Inflammatory macrophage treated with lipopolysaccharide for 1 hour (primary cell): Measurements from ENCODE around the gene GLT6D1.

ENCODE experiments used
- DNase-seq, 2 donors: peaks; one replicate each; pipeline ENCODE4 v3.0.0-alpha.2; 2020 to 2022

Gene GLT6D1

DNA sequence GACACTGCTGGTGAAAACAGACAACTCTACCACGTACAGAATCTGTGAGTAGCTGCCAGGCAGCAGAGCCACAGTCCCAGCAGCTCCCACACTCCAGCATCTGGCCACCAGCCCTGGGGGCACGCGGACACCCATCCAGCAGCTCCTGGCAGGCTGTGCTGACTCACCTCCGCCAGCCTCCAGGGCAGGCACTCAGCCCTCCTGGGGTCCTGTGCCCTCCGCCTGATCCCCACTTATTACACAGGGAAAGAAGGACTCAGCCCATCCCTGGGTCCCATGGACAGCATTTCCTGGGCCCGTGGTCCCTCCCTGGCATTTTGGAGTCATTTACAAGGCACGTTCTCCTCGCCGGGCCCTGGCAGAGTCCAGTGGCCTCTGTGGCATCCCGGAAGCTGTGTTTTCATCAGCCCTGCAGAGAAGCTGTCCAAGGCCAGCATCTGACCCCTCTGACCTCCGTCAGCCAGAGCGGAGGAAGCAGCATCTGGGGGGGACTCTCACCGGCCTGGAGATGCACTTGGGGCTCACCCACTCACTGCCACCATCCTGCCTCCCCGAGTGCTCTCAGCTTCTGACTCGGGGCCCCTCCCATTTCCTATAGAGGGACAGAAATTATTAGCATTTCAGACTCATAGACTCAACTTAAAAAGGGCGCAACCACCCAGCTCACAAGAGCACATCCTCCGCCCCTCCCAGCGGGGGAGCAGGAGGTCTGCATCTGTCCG, 56.2 kb downstream of the GLT6D1 start:
- DNase-seq: no peak

DNA sequence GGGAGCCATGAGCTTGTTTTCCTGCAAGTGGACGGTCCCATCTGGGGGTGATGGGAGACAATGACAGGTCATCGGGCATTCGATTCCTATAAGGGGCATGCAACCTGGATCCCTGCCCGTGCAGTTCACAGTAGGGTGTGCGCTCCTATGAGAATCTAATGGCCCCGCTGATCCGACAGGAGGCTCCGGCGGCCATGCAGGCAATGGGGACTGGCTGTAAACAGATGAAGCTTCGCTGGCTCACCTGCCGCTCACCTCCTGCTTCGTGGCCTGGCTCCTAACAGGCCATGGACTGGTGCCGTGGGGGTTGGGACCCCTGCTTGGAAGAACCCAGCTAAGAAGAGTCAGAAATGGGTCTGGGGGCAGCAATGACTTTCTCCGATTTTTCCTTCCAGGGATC, 56.8 kb downstream of the GLT6D1 start:
- DNase-seq: no peak

DNA sequence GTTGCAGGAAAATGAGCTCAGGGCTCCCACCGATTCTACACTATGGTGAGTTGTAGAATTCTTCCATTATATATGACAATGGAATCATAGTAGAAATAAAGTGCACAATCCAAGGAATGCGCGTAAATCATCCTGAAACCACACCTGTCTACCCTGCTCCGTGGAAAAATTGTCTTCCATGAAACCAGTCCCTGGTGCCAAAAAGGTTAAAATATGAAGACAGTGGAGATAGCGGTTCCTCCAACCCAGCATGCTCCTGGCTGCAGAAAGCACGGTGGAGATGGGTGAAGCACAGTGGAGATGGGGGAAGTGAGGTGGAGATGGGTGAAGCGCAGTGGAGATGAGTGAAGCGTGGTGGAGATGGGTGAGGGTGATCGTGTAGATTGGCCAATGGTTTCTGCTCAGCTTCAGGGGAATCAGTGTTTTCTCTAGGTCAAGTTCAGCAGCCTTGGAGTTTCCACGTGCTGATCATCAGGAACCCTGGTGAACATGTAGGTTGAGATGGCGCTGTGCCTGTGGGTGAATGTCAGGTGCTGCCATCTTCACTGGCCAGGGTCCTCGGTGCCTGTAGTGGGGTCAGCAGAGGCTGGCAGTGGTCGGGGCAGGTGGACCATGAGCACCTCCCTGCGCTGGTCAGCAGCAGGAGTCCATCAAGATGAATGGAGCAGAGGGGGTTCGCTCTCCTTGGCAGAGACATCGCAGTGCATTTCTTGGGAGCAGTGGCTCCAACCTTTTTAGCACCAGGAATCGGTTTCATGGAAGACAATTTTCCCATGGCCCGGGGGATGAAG, 57.5 kb downstream of the GLT6D1 start:
- DNase-seq: no peak

DNA sequence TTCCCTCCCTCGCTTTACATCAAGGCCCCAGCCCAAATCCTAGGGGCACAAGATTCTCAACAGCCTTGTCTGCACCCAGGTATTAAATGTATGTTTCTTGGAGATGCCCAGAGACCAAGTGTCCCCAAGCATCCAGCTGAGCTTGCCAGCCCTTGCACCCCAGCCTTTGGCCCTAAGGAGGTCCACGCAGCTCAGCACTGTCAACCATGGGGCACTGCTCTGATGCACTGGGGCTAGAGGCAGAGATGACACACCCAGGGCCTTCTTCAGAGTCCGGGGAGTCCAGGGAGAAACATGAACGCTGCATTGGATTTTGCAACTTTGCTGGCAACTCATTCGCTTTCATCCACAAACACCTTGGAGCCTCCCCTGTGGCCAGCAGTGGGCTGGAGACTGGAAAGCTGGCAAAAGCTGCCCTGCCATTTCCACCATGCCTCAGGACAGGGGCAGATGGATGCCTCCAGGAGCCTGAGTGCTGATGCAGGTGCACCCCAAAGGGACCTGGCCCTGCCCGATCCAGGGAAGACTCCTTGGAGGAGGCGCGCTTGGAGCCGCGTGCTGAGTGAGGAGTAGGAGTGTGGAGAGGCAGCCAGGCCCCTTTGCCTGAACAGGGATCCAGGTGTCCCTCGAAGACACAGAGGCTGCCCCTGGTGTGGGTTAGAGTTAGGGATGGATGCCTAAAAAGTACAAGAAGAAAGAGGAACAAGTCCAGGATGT, 58.5 kb downstream of the GLT6D1 start:
- DNase-seq: no peak

DNA sequence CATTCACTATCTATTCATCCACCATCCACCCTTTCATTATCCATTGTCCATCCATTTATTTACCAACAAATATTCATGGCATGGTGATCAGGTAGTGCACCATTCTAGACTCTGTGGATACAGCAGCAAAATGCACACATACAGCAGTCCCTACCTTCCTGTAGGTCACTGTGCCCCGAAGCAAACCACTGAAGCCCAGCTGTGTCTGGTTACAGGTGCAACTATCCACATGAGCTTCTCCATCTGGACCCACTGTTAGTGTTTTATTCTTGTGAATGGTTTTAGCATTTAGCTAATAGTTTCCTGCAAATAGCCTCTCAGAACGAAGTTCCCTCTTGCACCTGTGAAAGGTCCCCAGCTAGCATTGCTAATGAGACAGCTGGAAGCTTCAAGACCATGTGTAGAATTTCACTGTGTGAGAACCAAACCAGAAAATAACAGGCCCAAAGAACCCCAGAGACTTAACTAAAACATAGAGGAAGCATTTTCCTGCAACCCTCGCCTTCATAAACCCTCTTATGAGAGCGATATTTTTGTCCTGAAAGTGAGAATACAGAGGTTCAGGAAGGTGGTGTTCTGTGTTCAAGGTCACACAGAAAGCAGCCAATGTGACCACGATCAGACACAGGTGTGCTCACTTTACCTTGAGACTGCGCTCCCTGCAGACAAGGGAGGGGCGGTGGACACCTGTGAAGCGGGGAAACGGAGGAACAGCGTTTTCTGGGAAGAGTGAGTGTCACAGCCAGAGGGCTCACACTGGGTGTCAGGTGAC, 59.3 kb downstream of the GLT6D1 start:
- DNase-seq: no peak

DNA sequence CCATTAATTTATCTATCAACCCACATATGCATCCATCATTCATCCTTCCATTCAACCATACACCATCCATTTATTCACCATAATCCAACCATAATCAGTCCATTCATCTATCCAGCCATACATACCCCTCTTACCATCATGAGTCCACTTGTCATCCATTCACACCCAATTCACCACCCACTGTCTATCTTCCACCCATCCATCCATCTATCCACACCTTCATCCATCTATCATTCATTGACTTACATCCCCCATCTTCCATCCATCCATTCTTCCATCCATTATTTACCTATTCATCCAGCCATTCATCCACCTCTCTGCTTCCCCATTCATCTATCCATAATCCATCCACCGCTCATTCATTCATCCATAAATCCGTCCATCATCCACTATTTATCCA, 60.0 kb downstream of the GLT6D1 start:
- DNase-seq: no peak

DNA sequence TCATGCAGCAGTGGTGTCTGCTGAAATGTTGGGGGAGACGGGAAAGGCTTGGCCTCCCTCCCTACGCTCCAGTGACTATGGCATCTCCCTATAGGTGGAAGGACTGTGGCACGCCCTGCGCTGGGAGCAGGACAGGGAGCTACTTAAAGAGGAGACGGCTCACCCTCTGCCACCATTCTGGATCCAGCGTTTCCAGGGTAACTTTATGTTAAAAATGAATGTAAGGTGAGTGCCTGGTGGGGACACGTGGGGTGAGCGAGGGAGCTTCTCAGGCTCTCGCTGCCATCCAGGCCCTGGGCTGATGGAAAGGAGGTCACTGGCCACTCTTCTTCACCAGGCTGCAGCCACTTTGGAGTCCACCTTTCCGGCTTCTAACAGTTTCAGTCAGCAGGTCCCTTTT, 62.1 kb downstream of the GLT6D1 start:
- no peak for DNase-seq

DNA sequence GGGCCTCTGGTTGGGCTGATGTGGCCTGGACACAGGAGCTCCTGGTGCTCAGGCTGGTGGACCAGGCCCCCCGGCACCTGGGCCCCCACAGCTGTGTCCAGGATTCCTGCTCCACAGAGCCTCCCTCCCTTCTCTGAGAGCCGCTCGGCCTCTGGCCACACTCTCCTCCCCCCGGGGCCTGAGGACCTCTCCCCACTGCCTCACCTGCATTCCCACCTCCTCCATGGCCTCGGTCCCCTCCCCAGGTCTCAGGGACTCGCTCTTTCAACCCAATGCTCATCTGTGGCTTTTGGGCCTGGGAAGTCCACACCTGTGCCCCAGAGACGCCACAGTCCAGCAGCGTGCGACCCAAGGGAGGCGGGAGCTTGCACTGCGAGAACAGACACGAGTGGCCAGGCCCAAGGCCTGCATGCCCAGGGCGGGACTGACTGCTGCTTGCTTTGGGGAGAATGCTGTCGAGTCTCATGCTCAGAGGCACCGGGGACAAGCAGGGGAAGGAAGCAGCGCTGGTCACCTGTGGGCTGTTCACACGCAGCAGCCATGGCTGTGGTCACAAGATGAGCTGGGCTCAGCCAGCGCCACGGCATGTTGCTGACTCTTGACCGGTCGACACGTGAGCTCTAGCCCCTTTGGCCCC, 63.2 kb downstream of the GLT6D1 start:
- DNase-seq: no peak

DNA sequence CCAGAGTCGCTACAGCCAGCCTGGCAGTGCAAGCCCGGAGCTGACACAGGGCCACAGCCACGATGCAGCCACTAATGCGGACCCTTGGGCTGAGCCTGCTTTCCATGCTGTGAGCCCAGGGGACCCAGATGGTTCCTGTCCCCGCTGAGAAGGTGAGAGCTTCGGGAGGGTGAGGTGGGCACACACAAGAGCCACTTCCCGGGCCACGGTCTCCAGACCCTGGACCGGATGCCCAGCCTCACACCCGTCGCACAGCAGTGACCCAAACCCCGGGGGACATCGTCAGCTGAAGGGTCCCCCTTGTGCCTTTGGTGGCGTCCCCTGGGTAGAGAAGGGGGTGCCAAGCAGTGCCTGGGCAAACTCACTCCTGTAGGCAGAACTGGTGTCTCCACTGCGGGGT, 64.4 kb downstream of the GLT6D1 start:
- DNase-seq: no peak

DNA sequence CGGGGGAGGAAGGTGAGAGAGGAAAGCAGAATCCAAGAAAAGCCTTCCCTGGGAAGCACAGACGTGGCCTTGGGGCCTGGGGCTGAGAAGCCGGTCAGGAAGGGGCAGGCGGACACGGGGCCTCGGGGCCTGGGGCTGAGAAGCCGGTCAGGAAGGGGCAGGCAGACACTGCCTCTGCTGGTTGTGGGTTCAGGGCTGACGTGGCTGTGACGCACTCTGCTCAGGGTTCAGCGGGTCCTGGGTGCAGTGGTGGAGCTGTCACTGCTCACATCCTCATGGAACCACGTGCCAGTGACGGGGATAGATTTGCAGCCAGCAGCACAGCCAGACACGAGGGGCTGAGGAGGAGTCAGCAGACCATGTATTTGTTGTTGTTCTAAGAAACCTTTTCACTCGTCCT, 65.0 kb downstream of the GLT6D1 start:
- no peak for DNase-seq
